Stimulated activated CD4-positive, alpha-beta T cell treated with anti-CD3 and anti-CD28 coated beads, Interleukin-2, amount 100 ng/mL, for 48 hours (primary cell): ENCODE data around the gene IQSEC3.

ENCODE experiments used
- DNase-seq, 2 donors: peaks; one replicate each; pipeline ENCODE4 v3.0.0-alpha.2; 2020

IQSEC3 gene

GRCh38 chr12:144650-145284, 78.2 kb downstream of the IQSEC3 start:
- no peak for DNase-seq

GRCh38 chr12:145369-145960, 78.9 kb downstream of the IQSEC3 start:
- no peak for DNase-seq

GRCh38 chr12:147242-147641, 80.7 kb downstream of the IQSEC3 start:
- DNase-seq = no peak

GRCh38 chr12:148676-149416, 82.3 kb downstream of the IQSEC3 start:
- DNase-seq = no peak

- DNase-seq = no peak
These were observed 85.0 kb downstream of the IQSEC3 start for GRCh38 chr12:151579-151978.

- no peak for DNase-seq
These were observed 85.9 kb downstream of the IQSEC3 start for GRCh38 chr12:152440-152839.

- peak; percentile 47 to 57 for DNase-seq
These were observed 86.6 kb downstream of the IQSEC3 start for GRCh38 chr12:153080-153746.

- DNase-seq = no peak
These were observed 87.5 kb downstream of the IQSEC3 start for GRCh38 chr12:154058-154457.

GRCh38 chr12:155006-155405, 88.4 kb downstream of the IQSEC3 start:
- no peak for DNase-seq

- DNase-seq = no peak
These were observed 89.1 kb downstream of the IQSEC3 start for GRCh38 chr12:155646-156045.

GRCh38 chr12:156945-157344, 90.4 kb downstream of the IQSEC3 start:
- DNase-seq = no peak

- no peak for DNase-seq
These were observed 91.1 kb downstream of the IQSEC3 start for GRCh38 chr12:157644-158043.

- DNase-seq = no peak
These were observed 92.7 kb downstream of the IQSEC3 start for GRCh38 chr12:159156-159782.

GRCh38 chr12:160858-161257, 94.3 kb downstream of the IQSEC3 start:
- DNase-seq = no peak

- DNase-seq = no peak
These were observed 95.3 kb downstream of the IQSEC3 start for GRCh38 chr12:161823-162222.

GRCh38 chr12:162467-163307, 96.1 kb downstream of the IQSEC3 start:
- no peak for DNase-seq

GRCh38 chr12:163406-163986, 96.9 kb downstream of the IQSEC3 start:
- DNase-seq = no peak

- no peak for DNase-seq
These were observed 97.6 kb downstream of the IQSEC3 start for GRCh38 chr12:164207-164606.

- no peak for DNase-seq
These were observed 99.3 kb downstream of the IQSEC3 start for GRCh38 chr12:165862-166368.

- no peak for DNase-seq
These were observed 100.0 kb downstream of the IQSEC3 start for GRCh38 chr12:166425-167075.

GRCh38 chr12:167959-168600, 101.5 kb downstream of the IQSEC3 start:
- no peak for DNase-seq
